ENCODE data around the gene OTOGL.

DNA sequence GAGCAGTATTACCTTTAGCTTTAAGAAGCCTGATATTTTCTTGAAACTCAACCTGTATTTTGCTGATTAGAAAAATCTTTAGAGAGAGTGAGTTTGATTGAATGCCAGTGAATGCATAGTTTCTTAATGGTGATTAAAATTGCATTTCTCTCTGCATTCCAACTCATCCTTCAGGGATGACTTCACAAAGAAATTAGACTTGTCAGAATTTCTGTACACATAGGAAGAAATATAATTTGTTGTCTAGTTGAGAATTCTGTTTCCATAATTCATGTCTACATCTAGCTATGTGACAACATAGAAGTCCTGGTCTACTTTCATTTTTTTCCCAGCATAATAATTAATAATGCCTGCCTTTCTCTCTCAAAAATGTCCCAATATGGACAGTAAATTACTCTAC, 136.6 kb downstream of the OTOGL start:
- TF ChIP-seq SP1 (IDR thresholded peaks at IDR 0.05), result no peak
- TF ChIP-seq FOXK2 (IDR thresholded peaks at IDR 0.05), result no peak
- TF ChIP-seq ARNT (IDR thresholded peaks at IDR 0.05), result no peak
- no peak for TF ChIP-seq SUZ12 (IDR thresholded peaks at IDR 0.05)
- TF ChIP-seq LEF1 (IDR thresholded peaks at IDR 0.05; ENCODE audit: borderline replicate concordance), result no peak
- TF ChIP-seq, protein P1, sequence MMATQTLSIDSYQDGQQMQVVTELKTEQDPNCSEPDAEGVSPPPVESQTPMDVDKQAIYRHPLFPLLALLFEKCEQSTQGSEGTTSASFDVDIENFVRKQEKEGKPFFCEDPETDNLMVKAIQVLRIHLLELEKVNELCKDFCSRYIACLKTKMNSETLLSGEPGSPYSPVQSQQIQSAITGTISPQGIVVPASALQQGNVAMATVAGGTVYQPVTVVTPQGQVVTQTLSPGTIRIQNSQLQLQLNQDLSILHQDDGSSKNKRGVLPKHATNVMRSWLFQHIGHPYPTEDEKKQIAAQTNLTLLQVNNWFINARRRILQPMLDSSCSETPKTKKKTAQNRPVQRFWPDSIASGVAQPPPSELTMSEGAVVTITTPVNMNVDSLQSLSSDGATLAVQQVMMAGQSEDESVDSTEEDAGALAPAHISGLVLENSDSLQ (IDR thresholded peaks at IDR 0.05), result no peak

Measured in HEK293T (cell line).